Stimulated activated CD8-positive, alpha-beta memory T cell treated with anti-CD3 and anti-CD28 coated beads, Interleukin-2, amount 100 ng/mL, for 48 hours (primary cell): ENCODE measurements around the gene SLC29A1.
"Not testable (repeated sequence)": the region's sequence is repeated elsewhere in the genome, so short reads cannot be mapped to it uniquely, and the experiment has no call there.

ENCODE experiments used
- DNase-seq, 2 donors: peaks; one replicate each; pipeline ENCODE4 v3.0.0-alpha.2; 2020; ENCODE audit warnings: low read depth in 2 of 2

SLC29A1 gene

GRCh38 chr6:44222486-44223318 is 693 bp upstream of the SLC29A1 start:
- no peak for DNase-seq

- DNase-seq: no peak
These were observed 902 bp downstream of the SLC29A1 start for GRCh38 chr6:44224029-44224964.

GRCh38 chr6:44224965-44225305 is 1.5 kb downstream of the SLC29A1 start:
- no peak for DNase-seq

GRCh38 chr6:44225579-44226325 is 2.4 kb downstream of the SLC29A1 start:
- no peak for DNase-seq

GRCh38 chr6:44226368-44227147 is 3.2 kb downstream of the SLC29A1 start:
- no peak for DNase-seq

- DNase-seq: no peak
These were observed 3.9 kb downstream of the SLC29A1 start for GRCh38 chr6:44227148-44227793.

- no peak for DNase-seq
These were observed 4.6 kb downstream of the SLC29A1 start for GRCh38 chr6:44228031-44228430.

GRCh38 chr6:44228433-44228832 is 5.0 kb downstream of the SLC29A1 start:
- DNase-seq: no peak

- DNase-seq: no peak
These were observed 5.4 kb downstream of the SLC29A1 start for GRCh38 chr6:44228836-44229235.

- DNase-seq: no peak
These were observed 6.1 kb downstream of the SLC29A1 start for GRCh38 chr6:44229376-44230033.

GRCh38 chr6:44230034-44230675 is 6.8 kb downstream of the SLC29A1 start:
- DNase-seq: no peak

- not testable (repeated sequence) for DNase-seq
These were observed 8.0 kb downstream of the SLC29A1 start for GRCh38 chr6:44231426-44231825.

GRCh38 chr6:44232676-44233566 is 9.5 kb downstream of the SLC29A1 start:
- DNase-seq: no peak

GRCh38 chr6:44233567-44234100 is 10.2 kb downstream of the SLC29A1 start:
- no peak for DNase-seq

GRCh38 chr6:44234101-44235025 is 11.0 kb downstream of the SLC29A1 start:
- DNase-seq: no peak

GRCh38 chr6:44235269-44235668 is 11.9 kb downstream of the SLC29A1 start:
- no peak for DNase-seq

GRCh38 chr6:44235891-44236516 is 12.6 kb downstream of the SLC29A1 start:
- no peak for DNase-seq
